ENCODE data around the gene ICOSLG.
A peak's percentile ranks its signal among the peaks of the same experiment; 100 is the strongest.
"Not testable (repeated sequence)": the region's sequence is repeated elsewhere in the genome, so short reads cannot be mapped to it uniquely, and the experiment has no call there.

ICOSLG gene, protein sequence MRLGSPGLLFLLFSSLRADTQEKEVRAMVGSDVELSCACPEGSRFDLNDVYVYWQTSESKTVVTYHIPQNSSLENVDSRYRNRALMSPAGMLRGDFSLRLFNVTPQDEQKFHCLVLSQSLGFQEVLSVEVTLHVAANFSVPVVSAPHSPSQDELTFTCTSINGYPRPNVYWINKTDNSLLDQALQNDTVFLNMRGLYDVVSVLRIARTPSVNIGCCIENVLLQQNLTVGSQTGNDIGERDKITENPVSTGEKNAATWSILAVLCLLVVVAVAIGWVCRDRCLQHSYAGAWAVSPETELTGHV

DNA sequence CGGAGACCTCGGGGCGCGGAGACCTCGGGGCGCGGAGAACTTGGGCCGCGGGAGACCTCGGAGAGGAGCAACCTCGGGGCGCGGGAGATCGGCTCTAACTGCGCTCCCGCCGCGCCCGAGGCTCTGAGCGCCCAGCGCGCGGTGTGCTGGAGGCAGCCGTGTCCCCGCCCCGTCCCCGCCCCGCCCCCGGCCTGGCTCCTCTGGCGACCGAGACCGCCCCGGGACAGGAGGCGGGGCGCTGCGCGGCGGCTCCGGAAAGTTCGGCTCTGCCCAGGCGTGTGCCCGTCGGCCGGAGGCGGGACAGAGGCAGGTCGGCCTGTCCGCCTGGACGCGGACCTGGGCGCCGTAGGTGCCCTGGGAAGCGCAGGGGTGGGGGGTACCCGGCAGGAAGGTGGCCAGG is at the start of gene ICOSLG:
Gene ICOSLG (minus strand): TSS at position 102 of the 400 bp plus-strand sequence. CDS start 126 bp downstream, outside the sequence.
- H3K4me3 Mint-ChIP-seq; intact Hi-C loops (cut with micrococcal nuclease); H3K27ac Mint-ChIP-seq; H3K9me3 Mint-ChIP-seq; H3K4me1 Mint-ChIP-seq (ENCODE audit: low read depth); H3K27me3 Mint-ChIP-seq; H3K36me3 Mint-ChIP-seq (ENCODE audit: low read depth): not testable (repeated sequence)

DNA sequence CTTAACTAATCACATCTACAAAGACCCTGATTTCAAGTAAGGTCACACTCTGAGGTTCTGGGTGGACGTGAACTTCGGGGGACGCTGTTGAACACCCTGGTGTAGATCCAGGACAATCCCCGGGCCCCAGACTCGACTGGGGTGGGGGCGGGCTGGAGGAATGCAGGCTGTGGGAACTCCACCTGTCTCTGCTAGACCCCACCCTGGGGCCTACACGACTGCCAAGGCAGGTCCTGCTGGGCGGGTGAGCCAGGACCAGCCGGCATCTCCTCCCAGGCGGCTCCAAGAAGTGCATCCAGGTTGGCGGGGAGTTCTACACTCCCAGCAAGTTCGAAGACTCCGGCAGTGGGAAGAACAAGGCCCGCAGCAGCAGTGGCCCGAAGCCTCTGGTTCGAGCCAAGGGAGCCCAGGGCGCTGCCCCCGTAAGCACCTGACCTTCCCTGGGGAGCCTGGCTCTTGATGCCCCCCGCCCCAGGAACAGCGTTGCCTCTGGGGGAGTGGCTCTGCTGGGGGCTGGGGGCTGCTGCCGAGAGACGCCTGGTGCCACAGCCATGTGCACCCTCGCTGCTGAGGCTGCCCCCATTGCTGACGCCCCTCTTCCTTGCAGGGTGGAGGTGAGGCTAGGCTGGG is 48.8 kb upstream of the ICOSLG start:
- H3K36me3 Mint-ChIP-seq (ENCODE audit: low read depth) = no peaks in the 10 kb centered on the region
- peaks cover 59% of the 10 kb centered on the region for H3K27me3 Mint-ChIP-seq
- peaks cover 18% of the 10 kb centered on the region for H3K4me1 Mint-ChIP-seq (ENCODE audit: low read depth)
- H3K9me3 Mint-ChIP-seq = no peaks in the 10 kb centered on the region
- H3K4me3 Mint-ChIP-seq = no peak overlapping the region
- peak overlapping the region; percentile 32 for H3K27ac Mint-ChIP-seq
- intact Hi-C loops (cut with micrococcal nuclease) = no loop called here

DNA sequence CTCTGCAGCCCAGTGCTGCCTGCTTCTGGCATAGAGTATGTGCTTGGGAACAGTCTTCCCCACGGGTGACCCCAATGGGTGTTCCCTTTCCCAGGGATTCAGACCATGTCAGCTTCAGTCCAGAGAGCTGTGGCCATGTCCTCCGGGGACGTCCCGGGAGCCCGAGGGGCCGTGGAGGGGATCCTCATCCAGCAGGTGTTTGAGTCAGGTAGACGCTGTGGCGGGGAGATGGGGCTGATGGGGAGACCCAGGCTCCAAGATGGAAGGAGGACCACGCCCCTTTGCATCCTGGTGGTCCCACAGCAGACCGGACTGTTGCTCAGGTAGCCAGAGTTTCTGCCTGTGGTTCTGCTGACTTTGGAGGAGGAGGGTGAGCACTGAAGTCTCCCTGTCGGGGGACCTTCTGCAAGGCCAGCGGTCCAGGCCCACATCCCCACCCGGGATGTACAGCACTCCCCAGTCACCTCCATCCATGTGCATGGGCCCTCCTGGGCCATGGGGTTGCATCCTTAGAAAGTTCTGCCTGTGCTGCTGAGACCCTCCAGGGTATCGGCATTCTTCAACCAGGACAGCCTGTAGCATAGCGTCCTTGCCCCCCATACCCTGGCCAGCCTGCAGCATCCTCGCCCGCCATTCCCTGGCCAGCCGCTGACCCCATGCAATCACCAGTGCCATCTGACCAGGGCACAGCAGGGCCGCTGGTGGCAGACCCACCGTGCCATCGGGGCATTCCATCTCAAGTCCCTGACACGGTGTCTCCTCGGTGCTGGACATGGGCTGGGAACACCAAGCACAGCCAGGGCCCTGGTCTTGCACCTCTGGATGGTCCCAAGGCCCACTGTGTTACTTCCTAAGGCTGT is 47.7 kb upstream of the ICOSLG start:
- Mint-ChIP-seq H3K9me3 (no peaks in the 10 kb centered on the region), H3K4me3 (no peak overlapping the region), H3K36me3 (ENCODE audit: low read depth) (no peaks in the 10 kb centered on the region), H3K27me3 (peaks cover 69% of the 10 kb centered on the region), H3K4me1 (ENCODE audit: low read depth) (peaks cover 23% of the 10 kb centered on the region), H3K27ac (no peak overlapping the region)
- intact Hi-C loops (cut with micrococcal nuclease) = no loop called here

DNA sequence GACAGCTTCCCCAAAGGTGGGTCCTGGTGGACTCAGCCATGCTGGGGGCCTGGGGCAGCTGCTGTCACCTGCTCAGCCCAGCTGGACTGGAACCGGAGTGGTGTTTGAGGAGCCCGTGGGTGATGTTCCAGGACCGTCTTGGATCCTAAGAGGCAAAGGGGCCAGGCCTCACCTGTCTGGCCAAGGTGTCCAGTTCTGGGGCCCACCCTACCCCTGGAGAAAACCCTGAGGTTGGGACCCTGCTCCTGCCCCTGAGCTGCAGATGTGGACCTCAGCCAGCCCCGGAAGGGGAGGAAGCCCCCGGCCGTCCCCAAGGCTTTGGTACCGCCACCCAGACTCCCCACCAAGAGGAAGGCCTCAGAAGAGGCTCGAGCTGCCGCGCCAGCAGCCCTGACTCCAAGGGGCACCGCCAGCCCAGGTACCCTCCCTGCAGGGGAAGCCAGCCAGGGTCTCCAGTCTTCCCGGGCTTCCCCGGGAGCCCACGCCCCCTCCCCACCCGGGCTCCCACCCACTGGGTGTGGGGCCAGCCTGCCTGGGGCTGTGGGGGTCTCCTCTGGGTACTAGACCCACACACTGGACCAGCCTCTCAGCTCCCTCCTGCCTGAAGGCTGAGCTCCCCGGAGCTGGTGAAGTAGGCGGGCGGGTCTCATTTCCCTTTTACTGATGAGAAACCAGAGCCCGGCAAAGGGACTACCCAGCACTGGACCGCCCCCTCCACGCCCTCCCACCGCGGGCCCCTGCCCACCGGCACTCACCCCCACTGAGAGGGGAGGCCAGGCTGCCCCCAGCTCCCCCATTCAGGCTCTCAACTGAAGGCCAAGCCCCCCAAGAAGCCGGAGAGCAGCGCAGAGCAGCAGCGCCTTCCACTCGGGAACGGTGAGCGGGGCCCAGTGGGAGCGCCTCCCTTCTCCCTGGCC is 46.2 kb upstream of the ICOSLG start:
- H3K27me3 Mint-ChIP-seq = peaks cover 74% of the 10 kb centered on the region
- H3K4me1 Mint-ChIP-seq (ENCODE audit: low read depth) = peaks cover 28% of the 10 kb centered on the region
- no peaks in the 10 kb centered on the region for H3K9me3 Mint-ChIP-seq
- H3K27ac Mint-ChIP-seq = no peak overlapping the region
- H3K4me3 Mint-ChIP-seq = no peak overlapping the region
- intact Hi-C loops (cut with micrococcal nuclease) = no loop called here
- H3K36me3 Mint-ChIP-seq (ENCODE audit: low read depth) = no peaks in the 10 kb centered on the region

DNA sequence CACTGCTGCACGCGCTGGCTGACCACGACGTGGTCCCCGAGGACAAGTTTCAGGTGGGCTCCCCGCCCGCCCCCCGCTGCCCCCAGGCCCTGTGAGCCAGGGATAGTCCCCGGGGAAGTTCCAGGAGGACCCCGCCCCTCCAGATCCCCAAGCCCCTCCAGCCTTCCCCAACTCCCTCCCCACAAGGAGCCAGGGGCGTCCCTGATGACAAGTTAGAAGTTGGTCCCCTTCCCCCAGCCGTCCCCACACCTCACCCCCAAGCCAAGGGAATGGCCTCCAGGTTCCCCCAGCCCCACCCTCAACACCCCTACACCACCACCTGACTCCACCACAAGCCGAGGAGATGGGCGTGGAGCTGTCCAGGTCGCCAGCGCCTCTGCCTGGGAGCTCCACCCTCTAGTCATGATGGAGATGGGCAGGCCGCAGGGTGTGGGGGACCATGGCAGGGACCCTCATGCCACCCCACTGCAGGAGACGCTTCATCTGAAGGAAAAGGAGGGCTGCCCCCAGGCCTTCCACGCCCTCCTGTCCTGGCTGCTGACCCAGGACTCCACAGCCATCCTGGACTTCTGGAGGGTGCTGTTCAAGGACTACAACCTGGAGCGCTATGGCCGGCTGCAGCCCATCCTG is 45.5 kb upstream of the ICOSLG start:
- Mint-ChIP-seq H3K27me3 (peaks cover 72% of the 10 kb centered on the region), H3K27ac (no peak overlapping the region), H3K9me3 (no peaks in the 10 kb centered on the region), H3K4me3 (no peak overlapping the region), H3K36me3 (ENCODE audit: low read depth) (no peaks in the 10 kb centered on the region), H3K4me1 (ENCODE audit: low read depth) (peaks cover 28% of the 10 kb centered on the region)
- intact Hi-C loops (cut with micrococcal nuclease) = no loop called here

DNA sequence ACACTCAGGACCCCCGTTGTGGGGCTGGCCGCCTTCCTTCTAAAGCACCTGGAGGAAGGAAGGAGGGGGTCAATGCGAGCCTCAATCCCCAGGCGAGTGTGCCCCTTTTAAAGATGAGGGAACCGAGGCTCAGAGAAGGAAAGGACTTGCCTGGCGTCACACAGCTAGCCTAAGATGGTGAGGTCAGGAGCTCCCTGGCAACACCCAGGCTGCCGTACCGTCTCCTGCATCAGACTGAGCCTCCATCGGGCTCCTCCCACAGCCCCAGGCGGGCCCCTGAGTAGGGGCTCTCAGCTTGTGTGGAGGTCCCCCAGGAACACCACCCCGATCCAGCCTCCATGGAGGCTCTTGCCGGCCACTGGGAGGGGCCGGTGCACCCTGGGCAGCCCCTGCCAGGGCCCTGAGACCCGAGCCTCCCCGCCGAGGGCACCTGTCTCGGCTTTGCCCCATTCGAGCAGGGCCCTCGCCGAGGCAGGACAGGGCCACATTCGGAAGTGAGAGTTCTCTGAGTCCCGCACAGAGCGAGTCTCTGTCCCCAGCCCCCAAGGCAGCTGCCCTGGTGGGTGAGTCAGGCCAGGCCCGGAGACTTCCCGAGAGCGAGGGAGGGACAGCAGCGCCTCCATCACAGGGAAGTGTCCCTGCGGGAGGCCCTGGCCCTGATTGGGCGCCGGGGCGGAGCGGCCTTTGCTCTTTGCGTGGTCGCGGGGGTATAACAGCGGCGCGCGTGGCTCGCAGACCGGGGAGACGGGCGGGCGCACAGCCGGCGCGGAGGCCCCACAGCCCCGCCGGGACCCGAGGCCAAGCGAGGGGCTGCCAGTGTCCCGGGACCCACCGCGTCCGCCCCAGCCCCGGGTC is 44.6 kb upstream of the ICOSLG start, which contains the start of gene AIRE:
Gene AIRE (plus strand): TSS at position 739 of the 855 bp plus-strand sequence. CDS start 131 bp downstream, outside the sequence.
- peaks cover 64% of the 10 kb centered on the region for H3K27me3 Mint-ChIP-seq
- H3K36me3 Mint-ChIP-seq (ENCODE audit: low read depth) = no peaks in the 10 kb centered on the region
- no peak within 1 kb of the TSS for H3K27ac Mint-ChIP-seq
- intact Hi-C loops (cut with micrococcal nuclease) = no loop called here
- H3K9me3 Mint-ChIP-seq = no peaks in the 10 kb centered on the region
- peaks cover 28% of the 10 kb centered on the region for H3K4me1 Mint-ChIP-seq (ENCODE audit: low read depth)
- no peak within 1 kb of the TSS for H3K4me3 Mint-ChIP-seq

DNA sequence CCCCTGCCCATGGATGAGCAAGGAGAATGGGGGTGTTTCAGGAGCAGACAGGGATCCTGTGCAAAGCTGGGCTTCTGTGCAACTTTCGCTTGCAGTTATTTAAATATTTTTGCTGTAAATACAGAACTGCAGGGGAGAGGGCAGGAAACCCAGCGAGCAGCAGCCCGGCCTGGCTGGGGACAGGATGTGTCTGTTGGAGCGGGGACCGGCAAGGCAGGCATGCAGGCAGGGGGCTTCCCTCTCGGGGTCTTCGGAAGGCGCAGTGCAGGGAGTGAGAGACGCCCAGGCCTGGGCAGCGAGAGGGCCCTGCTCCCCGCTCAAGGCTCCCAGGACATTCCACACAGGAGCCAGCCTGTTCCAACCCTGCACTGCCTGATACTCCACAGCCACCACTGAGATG is 43.2 kb upstream of the ICOSLG start:
- no peaks in the 10 kb centered on the region for H3K9me3 Mint-ChIP-seq
- intact Hi-C loops (cut with micrococcal nuclease) = no loop called here
- H3K27me3 Mint-ChIP-seq = peaks cover 60% of the 10 kb centered on the region
- H3K4me1 Mint-ChIP-seq (ENCODE audit: low read depth) = peaks cover 28% of the 10 kb centered on the region
- no peak overlapping the region for H3K27ac Mint-ChIP-seq
- no peak overlapping the region for H3K4me3 Mint-ChIP-seq
- H3K36me3 Mint-ChIP-seq (ENCODE audit: low read depth) = no peaks in the 10 kb centered on the region

DNA sequence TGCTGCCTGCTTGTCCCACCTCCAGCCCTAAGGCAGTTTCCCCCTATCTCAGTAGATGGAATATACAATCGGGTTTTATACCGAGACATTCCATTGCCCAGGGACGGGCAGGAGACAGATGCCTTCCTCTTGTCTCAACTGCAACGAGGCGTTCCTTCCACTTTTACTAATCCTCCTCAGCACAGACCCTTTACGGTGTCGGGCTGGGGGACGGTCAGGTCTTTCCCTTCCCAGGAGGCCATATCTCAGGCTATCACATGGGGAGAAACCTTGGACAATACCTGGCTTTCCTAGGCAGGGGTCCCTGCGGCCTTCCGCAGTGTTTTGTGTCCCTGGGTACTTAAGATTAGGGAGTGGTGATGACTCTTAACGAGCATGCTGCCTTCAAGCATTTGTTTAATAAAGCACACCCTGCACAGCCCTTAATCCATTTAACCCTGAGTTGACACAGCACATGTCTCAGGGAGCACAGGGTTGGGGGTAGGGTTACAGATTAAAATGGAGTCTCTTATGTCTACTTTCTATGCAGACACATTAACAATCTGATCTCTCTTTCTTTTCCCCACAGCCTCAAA is 42.6 kb upstream of the ICOSLG start:
- H3K27me3 Mint-ChIP-seq = peaks cover 56% of the 10 kb centered on the region
- H3K36me3 Mint-ChIP-seq (ENCODE audit: low read depth); H3K4me3 Mint-ChIP-seq; H3K9me3 Mint-ChIP-seq; intact Hi-C loops (cut with micrococcal nuclease); H3K27ac Mint-ChIP-seq: not testable (repeated sequence)
- peaks cover 28% of the 10 kb centered on the region for H3K4me1 Mint-ChIP-seq (ENCODE audit: low read depth)

DNA sequence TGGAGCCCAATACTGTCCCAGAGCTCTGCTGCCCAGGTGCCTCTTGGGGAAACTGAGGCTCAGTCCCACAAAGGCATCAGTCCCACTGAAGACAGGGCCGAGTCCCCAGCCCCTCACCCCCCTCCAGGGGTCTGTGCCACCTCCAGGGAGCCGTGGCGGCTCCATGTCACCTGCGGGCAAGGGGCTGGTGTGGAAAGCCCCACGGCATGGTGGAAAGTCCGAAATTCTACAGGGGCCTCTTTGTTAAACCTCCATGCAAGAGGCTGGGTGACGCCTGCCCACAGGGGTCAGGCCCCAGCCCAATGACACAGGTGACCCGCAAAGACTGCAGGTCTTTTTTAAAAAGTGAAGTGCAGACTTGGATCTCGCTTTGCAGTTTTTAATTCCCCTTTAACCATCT is 41.6 kb upstream of the ICOSLG start:
- intact Hi-C loops (cut with micrococcal nuclease) = no loop called here
- H3K27ac Mint-ChIP-seq = no peak overlapping the region
- no peak overlapping the region for H3K4me3 Mint-ChIP-seq
- H3K27me3 Mint-ChIP-seq = peaks cover 50% of the 10 kb centered on the region
- H3K9me3 Mint-ChIP-seq = no peaks in the 10 kb centered on the region
- peaks cover 20% of the 10 kb centered on the region for H3K4me1 Mint-ChIP-seq (ENCODE audit: low read depth)
- H3K36me3 Mint-ChIP-seq (ENCODE audit: low read depth) = no peaks in the 10 kb centered on the region

DNA sequence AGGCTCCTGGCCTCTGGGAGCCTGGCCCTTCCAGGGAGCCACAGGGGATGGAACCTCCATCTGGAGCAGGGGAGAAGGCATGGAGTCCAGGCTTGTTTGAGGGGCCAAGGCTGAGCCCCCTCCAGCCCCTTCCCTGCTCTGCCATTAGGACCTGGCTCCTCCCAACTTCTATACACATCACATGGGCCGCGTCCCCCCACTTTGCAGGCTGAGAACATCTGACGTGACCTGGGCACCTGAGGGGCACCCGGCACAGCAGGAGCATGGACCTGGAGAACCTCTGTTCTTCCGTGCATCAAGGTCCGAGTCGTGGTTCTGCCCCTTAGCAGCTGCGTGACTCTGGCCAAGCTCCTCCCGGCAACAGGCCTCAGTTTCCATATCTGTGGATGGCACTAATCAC is 41.1 kb upstream of the ICOSLG start:
- intact Hi-C loops (cut with micrococcal nuclease) = no loop called here
- peaks cover 17% of the 10 kb centered on the region for H3K4me1 Mint-ChIP-seq (ENCODE audit: low read depth)
- no peaks in the 10 kb centered on the region for H3K36me3 Mint-ChIP-seq (ENCODE audit: low read depth)
- no peak overlapping the region for H3K4me3 Mint-ChIP-seq
- peaks cover 49% of the 10 kb centered on the region for H3K27me3 Mint-ChIP-seq
- no peak overlapping the region for H3K27ac Mint-ChIP-seq
- no peaks in the 10 kb centered on the region for H3K9me3 Mint-ChIP-seq

DNA sequence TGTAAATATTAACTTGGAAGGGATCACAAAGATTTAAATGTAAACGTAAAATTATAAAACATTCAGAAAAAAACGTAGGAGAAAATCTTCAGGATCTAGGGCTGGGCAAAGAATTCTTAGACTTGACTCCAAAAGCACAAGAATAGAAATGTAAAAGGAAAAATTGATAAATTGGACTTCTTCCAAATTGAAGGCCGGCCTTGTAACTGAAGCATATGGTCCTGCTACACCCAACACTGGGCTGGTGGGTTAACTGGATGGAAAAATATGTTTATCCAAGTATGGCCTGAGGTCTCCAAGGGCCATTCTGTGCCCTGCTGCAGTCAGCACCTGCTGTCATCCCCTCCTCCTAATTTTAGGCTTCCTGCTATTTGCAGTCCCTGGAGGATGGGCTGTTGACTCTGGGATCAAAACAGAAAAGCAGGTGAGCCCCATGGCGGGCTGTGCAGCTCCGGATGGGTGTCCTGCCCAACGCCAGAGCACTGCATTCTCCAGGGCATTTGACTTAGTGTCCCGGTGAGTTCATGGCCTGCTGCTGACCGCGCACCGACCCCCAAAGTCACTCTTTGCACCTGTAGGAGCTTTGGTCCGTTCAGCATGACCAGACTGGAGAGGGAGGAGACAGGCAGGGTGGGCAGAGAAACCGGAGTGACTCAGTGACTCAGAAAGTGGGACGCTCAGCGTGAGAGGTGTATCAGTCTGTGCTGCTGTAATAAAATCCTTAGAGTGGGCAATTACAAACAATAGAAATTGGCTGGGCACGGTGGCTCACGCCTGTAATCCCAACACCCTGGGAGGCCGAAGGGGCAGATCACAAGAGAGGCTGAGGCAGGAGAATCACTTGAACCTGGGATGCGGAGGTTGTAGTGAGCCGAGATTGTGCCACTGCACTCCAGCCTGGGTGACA is 38.9 kb upstream of the ICOSLG start:
- no peaks in the 10 kb centered on the region for H3K36me3 Mint-ChIP-seq (ENCODE audit: low read depth)
- H3K27ac Mint-ChIP-seq = no peak overlapping the region
- no peaks in the 10 kb centered on the region for H3K9me3 Mint-ChIP-seq
- no peak overlapping the region for H3K4me3 Mint-ChIP-seq
- peaks cover 37% of the 10 kb centered on the region for H3K27me3 Mint-ChIP-seq
- intact Hi-C loops (cut with micrococcal nuclease) = no loop called here
- H3K4me1 Mint-ChIP-seq (ENCODE audit: low read depth) = peaks cover 17% of the 10 kb centered on the region
